AG04450 (cell line): ENCODE data around the gene CLEC4A. TPM values are rescaled to one million over a fixed set of nuclear protein-coding genes. Genes with fewer than 3 reads are reported as not detected.
A peak's percentile ranks its signal among the peaks of the same experiment; 100 is the strongest.
"Not testable (repeated sequence)": the region's sequence is repeated elsewhere in the genome, so short reads cannot be mapped to it uniquely, and the experiment has no call there.

Source experiments
- CTCF ChIA-PET: fragments of 300-600, 350-600 bp; formaldehyde crosslinking; extraction: SDS; loops from one replicate; lab custom pipeline; 2022; ENCODE audit warnings: antibody characterized with exemption, inconsistent platforms; lab: Charles Lee
- POLR2A ChIA-PET: fragments of 350-600 bp; formaldehyde crosslinking; extraction: SDS; loops from one replicate; lab custom pipeline; 2021; ENCODE audit warnings: antibody characterized with exemption, inconsistent platforms; lab: Yijun Ruan, JAX
- DNase-seq: peaks from one replicate; pipeline ENCODE4 v3.0.0-alpha.2; 2011; ENCODE audit warnings: low read depth, low spot score
- H3K27ac ChIP-seq: one replicate; pipeline ENCODE4 v1.5.1; 2012; ENCODE audit warnings: low read depth, low read length, control low read depth
- H3K27me3 ChIP-seq: one replicate; pipeline ENCODE4 v1.6.0; 2012; ENCODE audit warnings: low read length; ENCODE audit not compliant: control insufficient read depth, insufficient read depth
- H3K4me3 ChIP-seq: 2 replicates; pipeline ENCODE4 v1.5.1; 2011; ENCODE audit warnings: mild to moderate bottlenecking, low read depth, low read length, control low read depth
- H3K9me3 ChIP-seq: 2 replicates; pipeline ENCODE4 v1.5.1; 2012; ENCODE audit warnings: low read length; ENCODE audit not compliant: control insufficient read depth, insufficient read depth
- polyA plus RNA-seq: library from polyadenylated mRNA; depleted of rRNA; stranded (reverse); fragments of >200 nt; gene quantifications from 2 replicates; pipeline ENCODE4 v1.2.3, GENCODE V29; 2011; rRNA removed
- TF ChIP-seq, protein P1 (sequence below): IDR thresholded peaks from 2 replicates; pipeline ENCODE4 v1.5.1; 2011; ENCODE audit warnings: low read depth, low read length, control low read depth, inconsistent platforms

Gene CLEC4A
- polyA plus RNA-seq, 1 experiment: 0.24 TPM

DNA sequence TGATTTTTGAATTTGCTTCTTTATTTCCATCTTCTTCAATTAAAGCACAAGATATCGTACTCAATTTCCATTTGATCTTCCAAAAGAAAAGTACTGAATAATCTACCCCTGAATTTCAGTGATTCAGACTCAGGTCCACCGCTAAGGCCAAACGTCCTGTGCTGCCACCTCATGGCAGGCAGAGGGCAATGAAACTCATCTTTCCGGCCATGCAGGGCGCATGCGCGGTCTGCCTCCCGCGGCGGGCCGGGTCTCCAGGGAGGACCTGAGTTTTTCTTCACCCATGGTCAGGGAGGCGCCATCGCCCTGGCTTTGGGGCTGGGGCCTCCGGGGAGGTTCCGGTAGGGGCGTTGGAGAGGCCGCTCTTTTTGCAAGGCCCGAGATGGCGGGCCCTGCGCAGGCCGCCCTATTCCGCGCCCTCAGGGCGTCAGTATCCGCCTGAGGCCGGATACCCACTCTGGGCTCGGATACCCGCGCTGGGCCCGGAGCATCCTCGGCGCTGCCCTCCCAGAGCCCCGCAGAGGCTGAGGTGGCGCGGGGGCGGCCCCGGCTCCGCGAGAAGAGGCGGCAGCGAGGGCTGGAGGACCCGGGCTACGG lies 56.7 kb downstream of the CLEC4A start:
- H3K9me3 ChIP-seq, POLR2A ChIA-PET, H3K27ac ChIP-seq, H3K27me3 ChIP-seq: not testable (repeated sequence)
- TF ChIP-seq, protein P1, sequence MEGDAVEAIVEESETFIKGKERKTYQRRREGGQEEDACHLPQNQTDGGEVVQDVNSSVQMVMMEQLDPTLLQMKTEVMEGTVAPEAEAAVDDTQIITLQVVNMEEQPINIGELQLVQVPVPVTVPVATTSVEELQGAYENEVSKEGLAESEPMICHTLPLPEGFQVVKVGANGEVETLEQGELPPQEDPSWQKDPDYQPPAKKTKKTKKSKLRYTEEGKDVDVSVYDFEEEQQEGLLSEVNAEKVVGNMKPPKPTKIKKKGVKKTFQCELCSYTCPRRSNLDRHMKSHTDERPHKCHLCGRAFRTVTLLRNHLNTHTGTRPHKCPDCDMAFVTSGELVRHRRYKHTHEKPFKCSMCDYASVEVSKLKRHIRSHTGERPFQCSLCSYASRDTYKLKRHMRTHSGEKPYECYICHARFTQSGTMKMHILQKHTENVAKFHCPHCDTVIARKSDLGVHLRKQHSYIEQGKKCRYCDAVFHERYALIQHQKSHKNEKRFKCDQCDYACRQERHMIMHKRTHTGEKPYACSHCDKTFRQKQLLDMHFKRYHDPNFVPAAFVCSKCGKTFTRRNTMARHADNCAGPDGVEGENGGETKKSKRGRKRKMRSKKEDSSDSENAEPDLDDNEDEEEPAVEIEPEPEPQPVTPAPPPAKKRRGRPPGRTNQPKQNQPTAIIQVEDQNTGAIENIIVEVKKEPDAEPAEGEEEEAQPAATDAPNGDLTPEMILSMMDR: peak; percentile 73
- peak overlapping the region; percentile 60 for H3K4me3 ChIP-seq
- peak; percentile 49 for DNase-seq
- CTCF ChIA-PET: interaction anchor here (0.6 to 1.9 kb wide), 12 partner anchors 17 to 139 kb away, joined by 3 to 15 read pairs (median 4); no protein-coding TSS in a partner anchor

DNA sequence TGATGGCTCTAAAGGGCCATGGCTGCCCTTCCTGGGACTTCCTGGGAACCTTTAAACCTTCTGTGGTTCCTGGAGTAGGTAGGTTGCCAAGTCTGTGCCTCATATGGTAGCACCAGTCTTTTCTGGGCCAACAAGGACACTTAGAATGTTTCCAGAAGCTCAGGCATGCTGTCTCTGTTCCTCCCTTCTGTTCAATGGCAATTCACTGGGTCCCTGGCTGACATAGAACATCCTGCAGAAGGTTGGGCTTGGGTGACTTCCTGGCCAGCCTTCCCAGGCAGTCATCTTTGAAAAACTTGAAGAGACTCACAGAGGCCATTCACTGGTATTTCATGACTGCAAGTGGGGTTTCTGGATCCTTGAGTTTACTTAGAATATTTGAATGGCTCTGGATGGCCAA lies 57.9 kb downstream of the CLEC4A start:
- H3K4me3 ChIP-seq, H3K27me3 ChIP-seq, H3K9me3 ChIP-seq, DNase-seq, POLR2A ChIA-PET, H3K27ac ChIP-seq: not testable (repeated sequence)
- CTCF ChIA-PET: interaction anchor here (0.7 to 1.2 kb wide), 2 partner anchors 56 to 72 kb away, joined by 3 to 15 read pairs; no protein-coding TSS in a partner anchor

DNA sequence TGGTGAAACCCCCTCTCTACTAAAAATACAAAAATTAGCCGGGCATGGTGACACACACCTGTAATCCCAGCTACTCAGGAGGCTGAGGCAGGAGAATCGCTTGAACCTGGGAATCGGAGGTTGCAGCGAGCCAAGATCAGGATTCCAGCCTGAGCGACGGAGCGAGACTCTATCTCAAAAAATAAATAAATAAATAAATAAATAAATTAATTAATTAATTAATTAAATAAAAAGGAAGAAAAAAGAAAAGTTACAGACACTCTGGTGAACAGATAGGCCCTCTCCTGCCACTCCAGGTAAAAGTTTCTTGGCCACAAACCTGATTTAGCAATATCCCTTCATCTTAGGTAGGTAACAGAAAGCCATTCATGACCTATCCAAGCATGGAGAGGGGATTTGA lies 59.5 kb downstream of the CLEC4A start:
- POLR2A ChIA-PET, DNase-seq: not testable (repeated sequence)

DNA sequence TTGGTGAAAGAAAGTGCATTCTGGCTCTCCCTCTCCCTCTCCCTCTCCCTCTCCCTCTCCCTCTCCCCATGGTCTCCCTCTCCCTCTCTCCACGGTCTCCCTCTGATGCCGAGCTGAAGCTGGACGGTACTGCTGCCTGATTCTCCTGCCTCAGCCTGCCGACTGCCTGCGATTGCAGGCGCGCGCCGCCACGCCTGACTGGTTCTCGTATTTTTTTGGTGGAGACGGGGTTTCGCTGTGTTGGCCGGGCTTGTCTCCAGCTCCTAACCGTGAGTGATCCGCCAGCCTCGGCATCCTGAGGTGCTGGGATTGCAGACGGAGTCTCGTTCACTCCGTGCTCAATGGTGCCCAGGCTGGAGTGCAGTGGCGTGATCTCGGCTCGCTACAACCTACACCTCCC lies 59.9 kb downstream of the CLEC4A start:
- H3K27ac ChIP-seq, DNase-seq, H3K9me3 ChIP-seq, H3K27me3 ChIP-seq, H3K4me3 ChIP-seq, CTCF ChIA-PET, POLR2A ChIA-PET: not testable (repeated sequence)

More for the DNA sequence above, 59.5 kb downstream of the CLEC4A start:
- H3K4me3 ChIP-seq, H3K27ac ChIP-seq, H3K27me3 ChIP-seq, H3K9me3 ChIP-seq, CTCF ChIA-PET: not testable (repeated sequence)

DNA sequence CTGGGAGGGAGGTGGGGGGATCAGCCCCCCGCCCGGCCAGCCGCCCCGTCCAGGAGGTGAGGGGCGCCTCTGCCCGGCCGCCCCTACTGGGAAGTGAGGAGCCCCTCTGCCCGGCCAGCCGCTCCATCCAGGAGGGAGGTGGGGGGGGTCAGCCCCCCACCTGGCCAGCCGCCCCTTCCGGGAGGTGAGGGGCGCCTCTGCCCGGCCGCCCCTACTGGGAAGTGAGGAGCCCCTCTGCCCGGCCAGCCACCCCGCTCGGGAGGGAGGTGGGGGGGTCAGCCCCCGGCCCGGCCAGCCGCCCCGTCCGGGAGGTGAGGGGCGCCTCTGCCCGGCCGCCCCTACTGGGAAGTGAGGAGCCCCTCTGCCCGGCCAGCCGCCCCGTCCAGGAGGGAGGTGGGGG lies 60.8 kb downstream of the CLEC4A start:
- H3K4me3 ChIP-seq, POLR2A ChIA-PET, H3K27ac ChIP-seq, H3K27me3 ChIP-seq, H3K9me3 ChIP-seq, CTCF ChIA-PET, DNase-seq: not testable (repeated sequence)

DNA sequence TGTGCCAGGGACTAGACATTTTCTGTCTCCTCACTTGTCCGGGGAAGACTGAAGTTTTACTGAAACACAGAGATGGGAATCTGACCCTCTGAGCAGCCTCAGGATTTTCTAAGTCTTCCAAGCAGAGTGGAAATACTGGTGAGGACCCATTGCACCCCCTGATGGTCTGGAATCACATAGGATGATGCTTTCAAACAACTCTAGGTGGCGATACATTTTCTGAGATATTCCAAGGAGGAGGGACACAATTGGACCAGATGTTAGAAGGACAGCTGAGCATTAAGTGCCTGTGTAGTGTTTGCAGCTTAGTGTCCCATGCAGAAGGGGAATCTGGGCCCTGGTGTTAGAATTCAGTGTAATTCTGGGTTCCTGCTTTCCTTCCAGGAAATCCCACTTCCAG lies 64.7 kb downstream of the CLEC4A start:
- H3K9me3 ChIP-seq, DNase-seq, H3K27me3 ChIP-seq, H3K27ac ChIP-seq, H3K4me3 ChIP-seq, CTCF ChIA-PET, POLR2A ChIA-PET: not testable (repeated sequence)

Other genes with a start within 250 kb of the CLEC4A start
- gene SLC2A3, start 187.4 kb upstream of the CLEC4A start, polyA plus RNA-seq: 57.7 and 58.5 TPM in 2 replicates
- 5.7 and 6.3 TPM in 2 replicates for gene FOXJ2, start 90.9 kb upstream of the CLEC4A start, polyA plus RNA-seq
- gene C3AR1, start 57.3 kb upstream of the CLEC4A start, polyA plus RNA-seq: 0.52 and 0.71 TPM in 2 replicates
- 25.6 and 30.4 TPM in 2 replicates for gene NECAP1, start 41.3 kb upstream of the CLEC4A start, polyA plus RNA-seq
- not detected in 2 replicates for gene ZNF705A, start 33.4 kb downstream of the CLEC4A start, polyA plus RNA-seq
- gene FAM90A1, start 104.0 kb downstream of the CLEC4A start, polyA plus RNA-seq: 0.02 and 0.06 TPM in 2 replicates